Caco-2 (cell line): ENCODE results near the gene RNF32. TPM values are rescaled to one million over a fixed set of nuclear protein-coding genes. Genes with fewer than 3 reads are reported as not detected.
A peak's percentile ranks its signal among the peaks of the same experiment; 100 is the strongest.
"Not testable (repeated sequence)": the region's sequence is repeated elsewhere in the genome, so short reads cannot be mapped to it uniquely, and the experiment has no call there.

Experiments used
- BruUV-seq: library from RNA; stranded (reverse); fragments of 400-500 nt; replicated peaks from 2 replicates; lab custom pipeline; 2021; lab: Mats Ljungman, UMichigan
- CTCF ChIA-PET: fragments of 300-600 bp; sonication (Branson Sonifier 250); formaldehyde crosslinking; loops from one replicate; lab custom pipeline; 2022; ENCODE audit warnings: antibody characterized with exemption; lab: Charles Lee
- POLR2A ChIA-PET: fragments of 300-600 bp; sonication (Branson Sonifier 250); formaldehyde crosslinking; loops from one replicate; lab custom pipeline; 2022; ENCODE audit warnings: antibody characterized with exemption; lab: Charles Lee
- DNase-seq, 2 experiments: peaks; one replicate each; pipeline versions ENCODE4 v3.0.0 to v3.0.0-alpha.2; 2020 to 2022
- H3K27me3 ChIP-seq: replicated peaks from 2 replicates; pipeline ENCODE4 v1.6.0; 2011; ENCODE audit warnings: low read length; ENCODE audit not compliant: control insufficient read depth, insufficient read depth
- H3K36me3 ChIP-seq: 2 replicates; pipeline ENCODE4 v1.5.1; 2011; ENCODE audit warnings: low read length; ENCODE audit not compliant: control insufficient read depth, insufficient read depth
- H3K4me1 ChIP-seq: fragments of 250-450 bp; sonication (Bioruptor Pico); 2 replicates; pipeline ENCODE4 v1.5.1; 2020; ENCODE audit warnings: mild to moderate bottlenecking
- H3K4me3 ChIP-seq: 2 replicates; pipeline ENCODE4 v1.5.1; 2011; ENCODE audit warnings: low read depth, mild to moderate bottlenecking, control low read depth, low read length
- H3K9me3 ChIP-seq: fragments of 250-450 bp; sonication (Bioruptor Pico); 2 replicates; pipeline ENCODE4 v1.5.1; 2020; ENCODE audit warnings: mild to moderate bottlenecking, moderate library complexity
- H3K27ac Mint-ChIP-seq: one replicate; pipeline ENCODE4 v1.8.0; 2022; ENCODE audit warnings: mixed read lengths; ENCODE audit not compliant: unreplicated experiment
- H3K27me3 Mint-ChIP-seq: one replicate; pipeline ENCODE4 v1.8.0; 2022; ENCODE audit warnings: mixed read lengths; ENCODE audit not compliant: insufficient read depth, unreplicated experiment
- H3K36me3 Mint-ChIP-seq: one replicate; pipeline ENCODE4 v1.8.0; 2022; ENCODE audit warnings: mild to moderate bottlenecking, mixed read lengths; ENCODE audit not compliant: insufficient read depth, unreplicated experiment
- H3K4me1 Mint-ChIP-seq: one replicate; pipeline ENCODE4 v1.8.0; 2022; ENCODE audit warnings: low read depth, mixed read lengths; ENCODE audit not compliant: unreplicated experiment
- H3K4me3 Mint-ChIP-seq: one replicate; pipeline ENCODE4 v1.8.0; 2022; ENCODE audit warnings: mild to moderate bottlenecking, moderate library complexity, mixed read lengths; ENCODE audit not compliant: unreplicated experiment
- H3K9me3 Mint-ChIP-seq: one replicate; pipeline ENCODE4 v1.8.0; 2022; ENCODE audit warnings: mixed read lengths; ENCODE audit not compliant: unreplicated experiment
- CTCF ChIP-seq, 2 experiments: fragments of 200-600 bp in 1 of 2; IDR thresholded peaks; 1 replicate in 1 of 2; 2 replicates in 1 of 2; pipeline versions ENCODE4 v1.5.1 to v1.8.0; 2011 to 2022; ENCODE audit warnings: antibody characterized with exemption in 1 of 2, control low read depth in 1 of 2, inconsistent platforms in 1 of 2, low read depth in 1 of 2, low read length in 1 of 2, mild to moderate bottlenecking in 1 of 2, moderate library complexity in 1 of 2; ENCODE audit not compliant: insufficient read depth in 1 of 2, severe bottlenecking in 1 of 2, unreplicated experiment in 1 of 2
- intact Hi-C: fragments of 100-400 bp; cut with micrococcal nuclease; formaldehyde crosslinking; loops from one replicate; pipeline ENCODE4 v1.10.0; 2022; ENCODE audit not compliant: unreplicated experiment
- total RNA-seq: library from RNA; stranded (reverse); gene quantifications from 2 replicates; pipeline ENCODE4 v1.2.3, GENCODE V29; 2022

Gene RNF32
- total RNA-seq, 1 experiment from 2014 or later, result 26.0 TPM

GRCh38 chr7:156634117-156634516 lies 6.5 kb upstream of the RNF32 start:
- Mint-ChIP-seq H3K27me3 (no peaks in the 10 kb centered on the region), H3K4me3 (peak overlapping the region; percentile 4), H3K36me3 (peaks cover 79% of the 10 kb centered on the region), H3K27ac (peak overlapping the region; percentile 69), H3K4me1 (peaks cover 37% of the 10 kb centered on the region), H3K9me3 (peaks cover 5% of the 10 kb centered on the region)
- TF ChIP-seq CTCF (IDR thresholded peaks at IDR 0.05; ENCODE audit: insufficient read depth in 1 of 2, low read depth in 1 of 2, low read length in 1 of 2, severe bottlenecking in 1 of 2, unreplicated experiment in 1 of 2), result no peak
- Histone ChIP-seq H3K4me1 (peaks cover 30% of the 10 kb centered on the region), H3K4me3 (no peak overlapping the region), H3K36me3 (no peaks in the 10 kb centered on the region), H3K9me3 (peaks cover 27% of the 10 kb centered on the region), H3K27me3 (no peaks in the 10 kb centered on the region)
- intact Hi-C loops, result loop anchor here (1.0 to 10.0 kb wide), 4 partner anchors 8 to 819 kb away; partner anchors contain the start of gene SHH
- BruUV-seq, result no TSS peak
- DNase-seq, result peak in 1 of 2 experiments; percentile 60
- ChIA-PET POLR2A (interaction anchor here (1.2 kb wide), 1 partner anchor 19 kb away, joined by 11 read pairs; no protein-coding TSS in a partner anchor), CTCF (interaction anchor here (0.7 to 1.4 kb wide), 3 partner anchors 14 to 20 kb away, joined by 3 to 5 read pairs (median 4); no protein-coding TSS in a partner anchor)

- BruUV-seq, result no TSS peak
- Histone ChIP-seq H3K27me3 (no peaks in the 10 kb centered on the region), H3K4me1 (peaks cover 30% of the 10 kb centered on the region), H3K36me3 (no peaks in the 10 kb centered on the region), H3K4me3 (no peak overlapping the region), H3K9me3 (peaks cover 10% of the 10 kb centered on the region; the same call in 1 of the 2 replicates)
- H3K36me3 Mint-ChIP-seq, result peaks cover 79% of the 10 kb centered on the region
- no peaks in the 10 kb centered on the region for H3K27me3 Mint-ChIP-seq
- H3K4me1 Mint-ChIP-seq, result peaks cover 37% of the 10 kb centered on the region
- CTCF ChIA-PET, result interaction anchor here (1.0 kb wide), 1 partner anchor 25 kb away, joined by 3 read pairs; no protein-coding TSS in a partner anchor
- no peak for DNase-seq
- H3K27ac Mint-ChIP-seq, result peak overlapping the region; percentile 35
- H3K4me3 Mint-ChIP-seq, result peak overlapping the region; percentile 48
- no peak for TF ChIP-seq CTCF (IDR thresholded peaks at IDR 0.05; ENCODE audit: insufficient read depth in 1 of 2, low read depth in 1 of 2, low read length in 1 of 2, severe bottlenecking in 1 of 2, unreplicated experiment in 1 of 2)
- H3K9me3 Mint-ChIP-seq, result no peaks in the 10 kb centered on the region
- intact Hi-C loops, result loop anchor here (10.0 kb wide), 1 partner anchor 821 kb away; the partner anchor contains the start of gene SHH
- POLR2A ChIA-PET, result no interaction called here
These were observed 4.8 kb upstream of the RNF32 start for GRCh38 chr7:156635529-156636385.

- not testable (repeated sequence) for BruUV-seq
- peak overlapping the region; percentile 99 for H3K4me3 Mint-ChIP-seq
These were observed 3.5 kb upstream of the RNF32 start for GRCh38 chr7:156637093-156637492.

More at GRCh38 chr7:156637093-156637492, 3.5 kb upstream of the RNF32 start:
- H3K4me3 ChIP-seq, H3K9me3 ChIP-seq, H3K27me3 Mint-ChIP-seq, DNase-seq, H3K9me3 Mint-ChIP-seq, POLR2A ChIA-PET, H3K27me3 ChIP-seq, H3K36me3 ChIP-seq: not testable (repeated sequence)
- H3K36me3 Mint-ChIP-seq, result peaks cover 81% of the 10 kb centered on the region
- peaks cover 37% of the 10 kb centered on the region for H3K4me1 ChIP-seq
- peaks cover 34% of the 10 kb centered on the region for H3K4me1 Mint-ChIP-seq
- CTCF ChIA-PET, result interaction anchor here (1.1 kb wide), 1 partner anchor 11 kb away, joined by 4 read pairs; no protein-coding TSS in a partner anchor
- intact Hi-C loops, result loop anchor here (10.0 kb wide), 1 partner anchor 822 kb away; the partner anchor contains the start of gene SHH
- H3K27ac Mint-ChIP-seq, result peak overlapping the region; percentile 11
